ENCODE results near the gene GCSH.

GRCh38 chr16:81036751-81037350 lies 59.3 kb downstream of the GCSH start:
- TF ChIP-seq CTCF (IDR thresholded peaks at IDR 0.05) (no peak), TCF7L2 (IDR thresholded peaks at IDR 0.05; ENCODE audit: low read depth, low read length) (no peak), POLR2AphosphoS5 (IDR thresholded peaks at IDR 0.05; ENCODE audit: low read depth, low read length) (no peak)
